ENCODE data around the gene TNRC18. TPM values are rescaled to one million over a fixed set of nuclear protein-coding genes. Genes with fewer than 3 reads are reported as not detected.
A peak's percentile ranks its signal among the peaks of the same experiment; 100 is the strongest.

The TNRC18 gene
- polyA plus RNA-seq, 3 donors: 105 to 143 (median 134) TPM

DNA sequence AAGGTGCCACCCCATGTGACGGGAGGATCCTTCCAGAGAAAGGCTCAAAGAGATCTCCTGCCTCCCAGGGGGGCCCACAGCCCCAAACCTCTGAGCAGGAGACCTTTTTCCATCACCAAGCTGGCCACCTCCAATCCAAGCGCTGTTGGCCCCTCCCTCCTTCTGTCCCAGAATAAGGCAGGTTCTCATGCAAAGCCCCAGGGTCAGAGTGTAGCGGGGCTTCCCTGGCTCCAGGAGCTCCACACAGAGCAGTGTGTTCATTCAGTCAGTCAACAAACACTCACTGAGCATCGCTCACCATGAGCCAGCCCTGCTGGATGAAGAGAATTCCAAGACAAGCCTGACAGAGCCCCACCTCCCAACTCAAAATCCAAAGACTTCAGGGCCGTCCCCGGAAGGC, 39.0 kb downstream of the TNRC18 start:
- no peak for DNase-seq (ENCODE audit: extremely low read depth in 1 of 11, low read depth in 9 of 11, low spot score in 4 of 11)

DNA sequence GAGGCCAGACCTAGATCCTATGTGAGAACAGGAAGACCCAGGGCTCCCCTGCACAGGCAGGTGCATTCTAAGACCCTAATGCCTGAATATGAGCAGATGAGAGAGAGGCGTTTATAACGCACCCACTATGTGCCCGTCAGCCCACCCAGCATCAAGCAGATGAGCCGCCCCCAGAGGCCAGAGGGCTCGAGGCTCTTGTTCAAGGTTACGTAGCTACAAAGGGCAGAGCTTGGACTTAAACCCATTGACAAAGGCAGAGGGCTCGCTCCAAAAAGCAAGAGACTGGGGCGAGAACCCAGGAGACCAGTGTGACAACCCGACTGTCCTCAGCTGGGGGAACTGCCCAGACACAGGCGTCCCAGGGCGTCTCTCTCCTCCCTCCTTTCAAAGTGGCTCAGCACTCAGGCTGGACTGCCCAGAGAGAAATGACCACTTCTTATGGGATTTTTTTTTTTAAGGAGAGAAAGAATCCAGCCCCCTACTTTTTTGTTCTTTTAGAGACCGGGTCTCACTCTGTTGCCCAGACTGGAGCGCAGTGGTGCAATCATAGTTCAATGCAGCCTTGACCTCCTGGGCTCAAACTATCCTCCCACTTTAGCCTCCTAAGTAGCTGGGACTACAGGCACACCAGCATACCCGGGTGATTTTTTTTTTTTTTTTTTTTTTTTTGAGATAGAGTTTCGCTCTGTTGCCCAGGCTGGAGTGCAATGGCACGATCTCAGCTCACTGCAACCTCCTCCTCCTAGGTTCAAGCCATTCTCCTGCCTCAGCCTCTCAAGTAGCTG, 40.1 kb downstream of the TNRC18 start:
- DNase-seq (ENCODE audit: extremely low read depth in 1 of 11, low read depth in 9 of 11, low spot score in 4 of 11): no peak

DNA sequence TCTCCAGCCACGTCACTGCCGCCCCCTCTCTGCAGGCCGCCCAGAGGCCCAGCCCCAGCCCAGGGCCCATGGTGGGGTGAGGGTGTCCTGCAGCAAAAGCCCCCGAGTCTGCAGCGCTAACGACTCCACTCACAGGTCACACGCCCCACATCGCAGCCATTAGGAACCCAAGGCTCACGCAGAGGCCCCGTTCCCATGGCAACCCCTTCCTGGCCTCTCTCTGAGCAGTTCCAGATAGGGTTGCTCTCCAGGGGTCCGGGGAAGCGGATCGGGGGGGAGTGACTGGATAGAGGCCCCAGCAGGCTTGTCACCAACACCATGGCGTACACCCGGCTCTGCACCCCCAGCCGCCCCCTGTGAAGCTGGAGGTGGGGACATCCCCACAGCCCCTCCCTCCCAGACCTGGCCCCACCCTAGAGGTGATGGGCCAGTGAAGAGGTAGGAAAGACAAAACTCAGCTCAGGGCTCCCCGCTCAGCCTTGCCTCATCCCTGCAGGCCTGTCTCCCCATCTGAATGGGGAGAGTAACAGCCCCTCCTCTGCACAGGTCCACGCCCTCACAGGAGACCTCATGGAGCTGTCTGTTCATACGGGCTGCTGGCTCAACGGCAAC, 41.2 kb downstream of the TNRC18 start:
- peak; percentile 29 to 82 (median 70) for DNase-seq (ENCODE audit: extremely low read depth in 1 of 11, low read depth in 9 of 11, low spot score in 4 of 11)

DNA sequence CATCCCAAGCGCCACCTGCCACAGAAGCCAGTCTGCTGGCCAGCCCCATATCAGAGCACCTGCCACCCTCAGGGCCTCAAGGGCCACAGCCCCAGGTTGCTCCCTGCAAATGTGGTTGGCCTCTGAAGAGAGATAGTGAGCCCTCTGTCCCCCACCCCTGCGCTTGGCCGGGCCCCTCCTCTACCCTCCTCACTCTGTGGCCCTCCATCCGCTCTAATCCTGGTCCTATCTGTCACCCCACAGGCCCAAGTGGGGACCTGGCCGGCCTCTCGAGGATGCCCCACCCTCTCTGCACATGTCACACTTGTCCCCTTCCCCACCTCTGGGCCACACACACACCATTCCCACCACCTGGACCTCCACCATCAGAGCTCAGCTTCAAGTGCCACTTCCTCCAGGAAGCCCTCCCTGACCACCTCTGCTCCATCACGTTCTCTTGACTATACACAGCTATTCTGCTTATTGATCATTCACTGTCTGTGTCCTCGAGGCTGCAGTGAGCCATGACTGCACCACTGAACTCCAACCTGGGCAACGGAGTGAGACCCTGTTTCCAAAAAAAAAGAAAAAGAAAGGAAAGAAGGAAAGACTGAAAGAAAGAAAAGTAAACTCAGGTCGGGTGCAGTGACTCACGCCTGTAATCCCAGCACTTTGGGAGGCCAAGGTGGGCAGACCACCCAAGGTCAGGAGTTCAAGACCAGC, 42.4 kb downstream of the TNRC18 start:
- DNase-seq (ENCODE audit: extremely low read depth in 1 of 11, low read depth in 9 of 11, low spot score in 4 of 11): no peak

DNA sequence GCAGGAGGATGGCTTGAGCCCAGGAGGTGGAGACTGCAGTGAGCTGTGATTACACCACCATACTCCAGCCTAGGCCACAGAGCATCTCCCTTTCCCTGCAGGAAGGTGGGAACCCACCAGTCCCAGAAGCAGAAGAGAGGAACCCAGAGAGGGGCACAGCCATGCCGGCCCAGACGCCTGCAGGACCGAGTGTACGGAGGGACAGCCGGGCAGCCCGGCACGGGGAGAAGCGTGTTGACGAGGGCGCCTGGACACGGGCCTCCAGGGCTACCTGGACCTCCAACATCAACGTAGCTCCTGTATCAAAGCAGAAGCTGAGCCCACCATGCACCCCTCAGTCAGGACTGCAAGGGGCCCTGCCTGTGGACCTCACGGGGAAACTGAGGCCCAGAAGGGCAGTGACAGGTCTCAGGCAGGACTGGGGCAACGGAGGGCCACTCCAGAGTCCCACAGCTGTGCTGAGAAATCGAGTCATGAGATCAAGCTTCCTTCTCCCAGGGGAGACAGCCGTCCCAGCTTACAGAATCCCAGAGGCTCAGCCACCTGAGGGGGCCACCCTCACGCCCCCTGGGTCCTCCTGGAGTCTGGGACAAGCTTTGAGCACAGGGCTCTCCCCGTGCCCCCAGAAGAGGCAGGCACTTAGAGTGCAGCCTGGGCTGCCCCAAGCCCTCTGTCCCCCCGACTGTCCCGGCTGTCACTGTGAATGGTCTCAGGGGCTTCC, 43.1 kb downstream of the TNRC18 start:
- DNase-seq (ENCODE audit: extremely low read depth in 1 of 11, low read depth in 9 of 11, low spot score in 4 of 11): no peak

GRCh38 chr7:5379546-5379945, 44.1 kb downstream of the TNRC18 start:
- no peak for DNase-seq (ENCODE audit: extremely low read depth in 1 of 11, low read depth in 9 of 11, low spot score in 4 of 11)

GRCh38 chr7:5377816-5378215, 45.8 kb downstream of the TNRC18 start:
- no peak for DNase-seq (ENCODE audit: extremely low read depth in 1 of 11, low read depth in 9 of 11, low spot score in 4 of 11)

GRCh38 chr7:5377279-5377678, 46.4 kb downstream of the TNRC18 start:
- DNase-seq (ENCODE audit: extremely low read depth in 1 of 11, low read depth in 9 of 11, low spot score in 4 of 11): no peak

DNA sequence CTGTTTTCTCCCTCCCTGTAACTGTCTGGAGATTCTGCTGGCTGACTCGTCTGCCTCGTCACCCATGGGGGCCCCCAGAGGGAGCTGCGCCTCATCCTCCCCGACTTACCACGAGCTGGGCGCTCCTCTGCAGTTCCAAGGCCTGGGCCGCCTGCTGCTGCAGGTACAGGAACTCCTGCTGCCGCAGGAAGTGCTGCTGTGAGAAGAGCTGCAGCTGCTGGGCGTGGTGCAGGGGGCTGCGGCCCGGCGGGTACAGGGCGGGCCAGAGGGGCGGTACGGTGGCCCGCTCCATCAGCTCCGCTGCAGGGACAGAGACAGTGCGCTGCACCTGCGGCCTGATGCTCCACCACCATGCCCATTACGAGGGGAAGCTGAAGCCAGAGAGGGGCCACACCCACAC, 47.7 kb downstream of the TNRC18 start:
- DNase-seq (ENCODE audit: extremely low read depth in 1 of 11, low read depth in 9 of 11, low spot score in 4 of 11): no peak

- DNase-seq (ENCODE audit: extremely low read depth in 1 of 11, low read depth in 9 of 11, low spot score in 4 of 11): no peak
Observed at GRCh38 chr7:5374464-5374863, 49.2 kb downstream of the TNRC18 start.

DNA sequence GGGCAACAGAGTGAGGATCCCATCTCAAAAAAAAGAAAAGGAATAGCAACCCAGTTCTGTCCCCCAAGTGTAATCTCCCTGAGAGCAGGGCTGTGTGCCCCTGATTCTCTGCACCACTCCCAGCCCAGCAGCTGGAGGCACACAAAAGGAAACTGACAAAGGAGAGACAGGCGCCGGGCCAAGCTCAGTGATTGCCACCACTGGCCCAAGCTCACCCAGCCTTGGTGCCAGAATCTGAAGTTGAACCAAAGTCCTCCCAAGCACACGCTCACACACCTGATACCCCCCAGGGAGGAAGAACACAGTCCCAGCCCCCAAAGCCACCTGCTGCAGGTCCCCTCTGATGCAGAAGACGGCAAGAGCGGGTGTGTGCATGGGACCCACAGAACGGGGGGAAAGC, 50.3 kb downstream of the TNRC18 start:
- no peak for DNase-seq (ENCODE audit: extremely low read depth in 1 of 11, low read depth in 9 of 11, low spot score in 4 of 11)

DNA sequence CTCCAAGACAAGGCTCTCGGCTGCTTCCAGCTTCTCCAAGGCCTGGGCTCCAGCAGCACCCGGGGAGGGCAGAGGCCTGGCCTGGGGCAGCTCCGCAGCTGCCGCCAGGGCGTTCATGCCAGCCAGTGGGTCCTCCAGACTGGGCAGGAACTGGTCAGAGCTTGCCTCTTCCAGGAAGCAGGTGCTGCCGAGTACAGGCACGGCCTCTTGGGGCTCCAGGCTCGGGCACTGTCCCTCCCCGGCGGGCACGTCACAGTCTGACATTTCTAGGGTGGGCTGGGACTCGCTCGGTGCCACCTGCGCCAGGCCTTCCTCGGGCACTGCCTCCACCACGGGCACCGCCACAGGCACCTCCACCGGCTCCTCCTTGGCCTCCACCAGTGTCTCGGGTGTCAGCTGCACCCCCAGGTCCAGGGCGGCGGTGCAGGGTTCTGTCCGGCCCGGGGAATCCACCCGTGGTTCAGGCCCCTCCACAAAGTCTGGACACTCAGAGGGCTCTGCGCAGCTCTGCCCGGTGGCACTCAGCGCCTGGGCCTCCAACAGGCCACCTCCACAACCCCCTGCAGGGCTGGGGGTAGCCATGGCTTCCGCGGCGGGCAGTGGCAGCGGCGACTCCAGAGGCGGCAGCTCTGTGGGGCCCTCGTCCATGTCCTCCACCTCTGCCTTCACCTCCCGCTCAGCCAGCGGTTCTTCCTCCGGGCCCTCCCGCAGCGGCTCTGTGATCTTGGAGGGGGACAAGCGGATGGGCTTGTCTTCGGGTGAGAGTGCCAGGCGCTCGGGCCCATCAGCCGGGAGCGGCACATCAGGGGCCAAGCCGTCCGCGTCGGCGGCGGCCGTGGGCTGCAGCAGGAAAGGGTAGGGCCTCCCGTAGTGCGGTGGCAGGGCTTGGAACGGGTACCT, 52.9 kb downstream of the TNRC18 start:
- no peak for DNase-seq (ENCODE audit: extremely low read depth in 1 of 11, low read depth in 9 of 11, low spot score in 4 of 11)

- DNase-seq (ENCODE audit: extremely low read depth in 1 of 11, low read depth in 9 of 11, low spot score in 4 of 11): no peak
Observed at GRCh38 chr7:5367661-5368060, 56.0 kb downstream of the TNRC18 start.

GRCh38 chr7:5365976-5366625, 57.5 kb downstream of the TNRC18 start:
- peak; percentile 35 to 69 (median 57) for DNase-seq (ENCODE audit: extremely low read depth in 1 of 11, low read depth in 9 of 11, low spot score in 4 of 11)

GRCh38 chr7:5363729-5364128, 59.9 kb downstream of the TNRC18 start:
- DNase-seq (ENCODE audit: extremely low read depth in 1 of 11, low read depth in 9 of 11, low spot score in 4 of 11): no peak

GRCh38 chr7:5362466-5362865, 61.2 kb downstream of the TNRC18 start:
- DNase-seq (ENCODE audit: extremely low read depth in 1 of 11, low read depth in 9 of 11, low spot score in 4 of 11): no peak

DNA sequence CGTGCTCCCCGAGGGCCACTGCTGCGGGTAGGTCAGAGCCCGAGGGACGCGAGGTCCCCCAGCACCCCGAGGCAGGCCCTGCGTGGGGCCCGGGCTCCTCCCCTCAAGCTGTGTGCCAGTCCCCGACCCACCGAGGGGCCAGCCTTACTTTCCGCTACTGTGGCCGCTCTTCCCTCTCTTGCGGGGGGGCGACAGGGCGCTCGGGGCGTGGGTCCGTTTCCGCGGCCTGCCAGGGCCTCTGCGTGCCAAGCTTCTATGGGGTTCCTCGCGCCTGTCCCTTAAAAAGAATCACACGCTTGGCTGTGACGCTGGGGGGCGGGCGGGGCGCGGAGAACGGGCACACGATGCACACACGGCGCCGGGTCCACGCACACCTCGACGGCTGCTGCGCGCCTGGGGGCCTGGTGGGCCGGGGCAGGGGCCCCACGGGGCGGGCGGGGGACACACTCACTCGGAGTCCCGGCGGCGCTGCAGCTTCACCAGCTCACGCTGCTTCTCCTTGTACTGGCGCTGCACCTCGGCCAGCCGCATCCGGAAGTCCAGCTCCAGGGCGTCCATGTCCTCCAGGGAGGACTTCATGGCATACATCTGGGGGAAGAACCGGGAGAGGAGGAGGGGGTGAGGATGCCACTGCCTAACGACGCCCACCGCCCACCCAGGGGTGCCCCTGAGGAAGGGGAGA, 62.0 kb downstream of the TNRC18 start:
- no peak for DNase-seq (ENCODE audit: extremely low read depth in 1 of 11, low read depth in 9 of 11, low spot score in 4 of 11)

DNA sequence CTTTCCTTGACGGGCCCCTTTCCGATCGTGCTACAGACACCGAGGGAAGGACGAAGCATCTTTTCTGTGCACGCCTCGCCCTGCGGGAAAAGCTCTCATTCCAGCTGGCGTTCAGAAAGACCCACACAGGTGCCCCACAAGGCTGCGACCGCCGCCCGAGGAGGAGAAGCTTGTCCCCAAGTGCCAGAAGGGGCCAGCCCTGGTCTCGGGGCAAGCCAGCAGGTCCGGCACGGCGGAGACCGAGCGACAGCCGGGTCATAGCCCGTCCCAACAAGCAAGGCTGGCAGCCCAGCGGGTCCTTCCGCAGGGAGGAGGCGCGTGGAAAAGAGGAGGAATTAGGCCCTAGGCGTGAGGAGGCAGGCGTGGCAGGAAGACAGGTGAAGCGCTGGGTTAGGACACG, 62.7 kb downstream of the TNRC18 start:
- no peak for DNase-seq (ENCODE audit: extremely low read depth in 1 of 11, low read depth in 9 of 11, low spot score in 4 of 11)
